AG04450 (cell line): Measurements from ENCODE around the gene LMTK2. TPM values are rescaled to one million over a fixed set of nuclear protein-coding genes. Genes with fewer than 3 reads are reported as not detected.

Source experiments
- CTCF ChIA-PET: fragments of 300-600, 350-600 bp; formaldehyde crosslinking; extraction: SDS; loops from one replicate; lab custom pipeline; 2022; ENCODE audit warnings: antibody characterized with exemption, inconsistent platforms; lab: Charles Lee
- POLR2A ChIA-PET: fragments of 350-600 bp; formaldehyde crosslinking; extraction: SDS; loops from one replicate; lab custom pipeline; 2021; ENCODE audit warnings: antibody characterized with exemption, inconsistent platforms; lab: Yijun Ruan, JAX
- DNase-seq: peaks from one replicate; pipeline ENCODE4 v3.0.0-alpha.2; 2011; ENCODE audit warnings: low read depth, low spot score
- H3K27ac ChIP-seq: one replicate; pipeline ENCODE4 v1.5.1; 2012; ENCODE audit warnings: low read depth, low read length, control low read depth
- H3K27me3 ChIP-seq: one replicate; pipeline ENCODE4 v1.6.0; 2012; ENCODE audit warnings: low read length; ENCODE audit not compliant: control insufficient read depth, insufficient read depth
- H3K4me3 ChIP-seq: 2 replicates; pipeline ENCODE4 v1.5.1; 2011; ENCODE audit warnings: mild to moderate bottlenecking, low read depth, low read length, control low read depth
- H3K9me3 ChIP-seq: 2 replicates; pipeline ENCODE4 v1.5.1; 2012; ENCODE audit warnings: low read length; ENCODE audit not compliant: control insufficient read depth, insufficient read depth
- CTCF ChIP-seq: IDR thresholded peaks from 2 replicates; pipeline ENCODE4 v1.5.1; 2011; ENCODE audit warnings: low read depth, low read length, control low read depth, inconsistent platforms
- polyA plus RNA-seq: library from polyadenylated mRNA; depleted of rRNA; stranded (reverse); fragments of >200 nt; gene quantifications from 2 replicates; pipeline ENCODE4 v1.2.3, GENCODE V29; 2011

LMTK2 gene
- polyA plus RNA-seq, 1 experiment = 3.7 TPM

DNA sequence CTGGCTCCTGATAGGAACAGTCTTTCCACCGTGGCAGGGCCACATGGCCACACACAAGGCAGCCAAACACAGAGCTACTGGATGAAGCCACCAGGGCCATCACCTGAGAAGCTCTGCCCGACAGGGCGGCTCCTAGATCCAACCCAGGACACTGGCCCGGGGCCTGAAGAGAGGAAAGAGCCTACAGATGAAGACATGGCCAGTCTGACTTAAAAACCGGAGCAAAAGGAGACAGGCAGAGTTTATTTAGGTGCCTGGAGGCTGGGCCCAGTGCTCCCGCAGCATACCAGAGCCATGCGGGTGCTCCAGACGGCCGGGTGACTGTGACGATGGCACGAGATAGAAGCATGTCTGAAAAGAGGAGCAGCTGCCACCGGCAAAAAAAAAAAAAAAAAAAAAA is 141.5 kb downstream of the LMTK2 start:
- Histone ChIP-seq H3K9me3 (no peaks in the 10 kb centered on the region; the same call in 1 of the 2 replicates), H3K27me3 (no peaks in the 10 kb centered on the region), H3K4me3 (no peak overlapping the region), H3K27ac (no peak overlapping the region)
- no peak for DNase-seq
- ChIA-PET POLR2A (no interaction called here), CTCF (interaction anchor here (0.9 kb wide), 1 partner anchor 46 kb away, joined by 3 read pairs; no protein-coding TSS in a partner anchor)
- no peak for TF ChIP-seq CTCF

- no peak for TF ChIP-seq CTCF
- ChIA-PET POLR2A (no interaction called here), CTCF (interaction anchor here (1.3 kb wide), 1 partner anchor 9 kb away, joined by 3 read pairs; no protein-coding TSS in a partner anchor)
- no peak for DNase-seq
- no peaks in the 10 kb centered on the region; the same call in 1 of the 2 replicates for H3K9me3 ChIP-seq
- no peak overlapping the region for H3K4me3 ChIP-seq
- no peaks in the 10 kb centered on the region for H3K27me3 ChIP-seq
- H3K27ac ChIP-seq = no peak overlapping the region
These were observed 142.4 kb downstream of the LMTK2 start for GRCh38 chr7:98249106-98249505.

DNA sequence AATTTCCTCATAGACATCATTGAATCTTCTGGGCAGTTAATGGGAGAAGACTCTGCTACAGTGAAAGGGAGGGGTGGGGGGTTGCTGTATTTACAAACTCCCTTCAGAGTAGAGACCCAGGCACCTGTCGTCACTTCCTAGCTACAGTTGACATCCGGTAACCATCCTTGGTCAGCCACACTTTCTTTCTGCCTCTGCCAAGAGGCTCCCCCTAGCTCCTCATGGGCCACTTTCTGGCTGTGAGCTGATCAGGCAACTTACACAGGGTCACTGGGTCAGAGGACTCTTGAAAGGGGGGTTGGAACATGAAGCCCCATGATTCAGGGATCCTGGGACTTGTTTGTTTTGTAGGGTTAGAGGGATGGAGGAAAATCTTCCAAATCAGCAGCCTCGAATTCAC is 144.1 kb downstream of the LMTK2 start:
- Histone ChIP-seq H3K4me3 (no peak overlapping the region), H3K27ac (no peak overlapping the region), H3K27me3 (no peaks in the 10 kb centered on the region), H3K9me3 (no peaks in the 10 kb centered on the region; the same call in 1 of the 2 replicates)
- no peak for DNase-seq
- POLR2A ChIA-PET = no interaction called here
- TF ChIP-seq CTCF = no peak
- CTCF ChIA-PET = interaction anchor here (0.6 to 1.3 kb wide), 2 partner anchors 9 to 10 kb away, joined by 3 to 4 read pairs; no protein-coding TSS in a partner anchor

GRCh38 chr7:98251231-98251600 is 144.6 kb downstream of the LMTK2 start:
- Histone ChIP-seq H3K4me3 (peak overlapping the region; percentile 95), H3K27me3 (no peaks in the 10 kb centered on the region), H3K27ac (no peak overlapping the region), H3K9me3 (no peaks in the 10 kb centered on the region; the same call in 1 of the 2 replicates)
- ChIA-PET CTCF (no interaction called here), POLR2A (interaction anchor here (0.6 kb wide), 1 partner anchor 17 kb away, joined by 4 read pairs; no protein-coding TSS in a partner anchor)
- DNase-seq = no peak
- no peak for TF ChIP-seq CTCF

DNA sequence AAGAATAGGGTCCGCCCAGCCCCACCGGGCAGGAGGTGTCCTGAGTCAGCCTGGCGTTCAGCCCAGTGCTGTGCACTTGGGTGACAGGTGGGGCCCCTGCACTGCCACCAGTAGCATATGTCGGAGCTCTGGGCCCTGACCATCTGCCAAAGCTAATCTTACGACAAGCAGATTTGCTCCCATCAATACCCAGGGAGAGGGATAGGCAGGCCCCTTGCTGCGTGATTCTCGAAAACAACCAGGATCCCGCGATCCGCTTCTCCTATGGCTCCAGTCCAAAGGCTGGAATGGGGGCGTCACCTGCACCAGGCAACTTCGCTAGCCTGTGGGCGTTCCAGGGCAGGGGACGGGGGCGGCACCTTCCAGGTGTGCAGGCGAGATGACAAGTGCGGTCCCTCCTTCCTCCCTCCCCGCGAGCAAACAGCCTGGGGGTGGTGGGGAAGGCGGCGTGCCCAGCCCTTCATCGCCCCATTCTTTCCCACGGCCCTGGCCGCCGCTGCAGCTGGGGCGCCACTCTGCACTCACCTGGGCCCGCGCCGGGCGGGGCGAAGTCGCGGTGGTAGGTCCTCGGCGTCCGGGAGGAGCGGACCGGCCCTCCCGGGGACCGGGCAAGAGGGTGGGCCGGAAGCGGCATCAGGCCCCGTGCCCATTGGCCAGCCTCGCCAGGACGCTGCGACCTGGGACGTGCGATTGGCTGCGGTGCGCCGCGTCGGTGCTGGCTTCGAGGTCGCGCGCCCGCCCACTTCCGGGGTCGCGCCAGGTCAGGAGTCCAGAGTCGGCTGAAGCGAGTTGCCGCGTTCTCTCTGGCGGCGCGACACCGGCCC is 145.2 kb downstream of the LMTK2 start, which contains the start of gene TECPR1:
TECPR1 (minus strand) TSS at position 632 of the 824 bp plus-strand sequence. CDS start 6,086 bp downstream, outside the sequence.
- POLR2A ChIA-PET = interaction anchor here (0.6 kb wide), 1 partner anchor 17 kb away, joined by 4 read pairs; no protein-coding TSS in a partner anchor
- peak; percentile 72 for DNase-seq
- Histone ChIP-seq H3K27ac (peak within 1 kb of the TSS; percentile 21), H3K9me3 (no peaks in the 10 kb centered on the region; the same call in 1 of the 2 replicates), H3K27me3 (no peaks in the 10 kb centered on the region), H3K4me3 (peak within 1 kb of the TSS; percentile 95)
- CTCF ChIA-PET = no interaction called here
- TF ChIP-seq CTCF = no peak
